Activated CD8-positive, alpha-beta memory T cell treated with anti-CD3 and anti-CD28 coated beads, Interleukin-2, amount 50 U/mL, for 48 hours (primary cell): ENCODE measurements around the gene DOC2B.
A peak's percentile ranks its signal among the peaks of the same experiment; 100 is the strongest.
"Not testable (repeated sequence)": the region's sequence is repeated elsewhere in the genome, so short reads cannot be mapped to it uniquely, and the experiment has no call there.

Experiments used
- DNase-seq: peaks from one replicate; pipeline ENCODE4 v3.0.0-alpha.2; 2020

Gene DOC2B

GRCh38 chr17:142876-143784 lies 38.3 kb downstream of the DOC2B start:
- DNase-seq = peak; percentile 40

GRCh38 chr17:142102-142661 lies 39.3 kb downstream of the DOC2B start:
- peak; percentile 65 for DNase-seq

GRCh38 chr17:139401-140205 lies 41.8 kb downstream of the DOC2B start:
- DNase-seq = peak; percentile 42

GRCh38 chr17:137166-137807 lies 44.2 kb downstream of the DOC2B start, which contains the start of gene SCGB1C2:
Gene SCGB1C2 (plus strand): TSS chr17:137569. CDS start chr17:137591, 22 bp downstream.
- DNase-seq = not testable (repeated sequence)

- DNase-seq = peak; percentile 85
These were observed 44.9 kb downstream of the DOC2B start for GRCh38 chr17:136531-136930.

GRCh38 chr17:135895-136294 lies 45.6 kb downstream of the DOC2B start:
- DNase-seq = not testable (repeated sequence)

GRCh38 chr17:135022-135421 lies 46.4 kb downstream of the DOC2B start:
- DNase-seq = peak; percentile 40

GRCh38 chr17:134332-134785 lies 47.1 kb downstream of the DOC2B start:
- DNase-seq = peak; percentile 55

- DNase-seq = peak; percentile 41
These were observed 47.5 kb downstream of the DOC2B start for GRCh38 chr17:133932-134331.

- DNase-seq = not testable (repeated sequence)
These were observed 63.0 kb downstream of the DOC2B start for GRCh38 chr17:118339-118917.

GRCh38 chr17:113111-113510 lies 68.3 kb downstream of the DOC2B start:
- DNase-seq = not testable (repeated sequence)
